Stimulated activated CD4-positive, alpha-beta T cell treated with anti-CD3 and anti-CD28 coated beads, Interleukin-15, amount 100 ng/mL, for 24 hours (primary cell): Measurements from ENCODE around the gene PRPH2.
"Not testable (repeated sequence)": the region's sequence is repeated elsewhere in the genome, so short reads cannot be mapped to it uniquely, and the experiment has no call there.

Experiments used
- DNase-seq: peaks from one replicate; pipeline ENCODE4 v3.0.0-alpha.2; 2020

PRPH2 gene

DNA sequence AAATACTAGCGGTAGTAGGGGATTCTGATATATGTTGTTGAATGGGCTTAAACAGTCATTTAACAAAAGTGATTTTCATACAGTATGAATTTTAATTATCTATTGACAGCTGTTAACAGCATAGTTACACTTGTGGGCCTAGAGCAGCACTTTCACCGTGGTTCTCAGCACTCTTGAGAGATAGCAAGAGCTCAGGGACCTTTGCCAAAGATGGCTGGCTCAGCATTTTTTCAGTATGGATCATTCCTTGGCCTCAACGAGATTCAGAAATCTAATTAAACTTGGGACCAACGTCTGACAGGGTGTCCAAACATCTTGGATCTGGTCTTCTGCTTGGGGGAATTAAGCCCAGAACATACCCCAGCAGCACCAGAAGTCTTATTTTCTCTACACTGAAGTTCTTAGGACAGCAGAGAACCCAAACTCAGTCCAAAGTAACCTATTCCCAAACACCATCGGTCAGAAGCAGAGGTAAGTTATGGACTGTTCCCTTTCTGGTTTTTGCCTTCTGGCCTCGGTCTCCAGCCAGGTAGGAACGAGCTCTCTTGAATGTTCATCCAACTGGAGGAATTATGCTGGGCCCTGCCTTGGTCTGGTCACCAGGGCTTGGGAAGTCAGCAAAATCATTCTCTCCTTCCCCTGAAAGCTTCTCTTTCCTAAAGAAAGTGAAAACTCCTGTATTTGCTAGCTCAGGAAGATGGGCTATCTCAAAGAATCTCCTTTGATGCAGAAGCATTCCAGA, 25.7 kb downstream of the PRPH2 start:
- no peak for DNase-seq

DNA sequence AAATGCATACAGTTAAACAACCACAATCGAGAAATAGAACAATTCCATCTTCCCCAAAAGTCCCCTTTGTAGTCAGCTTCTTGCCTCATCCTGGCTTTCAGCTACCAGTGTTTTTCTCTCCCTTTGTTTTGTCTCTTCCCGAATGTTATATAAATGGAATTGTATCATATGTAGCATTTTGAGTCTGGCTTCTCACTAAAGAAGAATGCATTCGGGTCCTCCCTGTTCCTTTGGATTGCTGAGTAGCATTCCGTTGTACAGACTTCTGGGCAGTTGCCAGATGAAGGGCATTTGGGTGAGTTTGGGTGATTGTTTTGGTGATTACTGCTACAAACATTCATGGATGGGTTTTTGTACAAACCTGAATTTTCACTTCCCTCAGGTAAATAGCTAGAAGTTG, 27.8 kb downstream of the PRPH2 start:
- no peak for DNase-seq

DNA sequence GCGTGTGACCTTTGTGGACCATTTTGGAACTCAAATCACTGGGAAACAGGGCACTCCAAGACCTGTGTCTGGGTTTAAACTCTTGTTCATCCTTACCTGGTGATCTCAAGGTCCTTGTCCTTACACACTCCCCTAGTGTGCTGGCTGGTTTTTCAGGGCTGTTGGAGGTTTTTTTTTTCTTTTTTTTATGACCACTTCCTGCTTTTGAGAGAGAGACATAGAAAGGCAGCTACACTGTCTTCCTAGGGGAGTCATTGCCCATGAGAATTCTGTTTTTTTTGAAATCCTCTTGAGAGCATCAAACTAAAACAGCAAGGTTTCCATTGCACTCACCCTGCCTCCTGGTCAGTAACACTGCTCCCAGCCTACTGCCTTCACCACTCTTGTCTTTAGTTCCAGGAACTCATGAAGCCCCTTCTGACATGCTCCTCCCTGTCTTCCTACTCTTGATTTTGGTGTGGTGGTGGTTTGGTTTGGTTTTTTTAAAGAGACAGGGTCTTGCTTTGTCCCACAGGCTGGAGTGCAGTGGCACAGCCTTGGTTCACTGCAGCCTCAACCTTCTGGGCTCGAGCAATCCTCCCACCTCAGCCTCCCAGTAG, 28.6 kb downstream of the PRPH2 start:
- DNase-seq = no peak

DNA sequence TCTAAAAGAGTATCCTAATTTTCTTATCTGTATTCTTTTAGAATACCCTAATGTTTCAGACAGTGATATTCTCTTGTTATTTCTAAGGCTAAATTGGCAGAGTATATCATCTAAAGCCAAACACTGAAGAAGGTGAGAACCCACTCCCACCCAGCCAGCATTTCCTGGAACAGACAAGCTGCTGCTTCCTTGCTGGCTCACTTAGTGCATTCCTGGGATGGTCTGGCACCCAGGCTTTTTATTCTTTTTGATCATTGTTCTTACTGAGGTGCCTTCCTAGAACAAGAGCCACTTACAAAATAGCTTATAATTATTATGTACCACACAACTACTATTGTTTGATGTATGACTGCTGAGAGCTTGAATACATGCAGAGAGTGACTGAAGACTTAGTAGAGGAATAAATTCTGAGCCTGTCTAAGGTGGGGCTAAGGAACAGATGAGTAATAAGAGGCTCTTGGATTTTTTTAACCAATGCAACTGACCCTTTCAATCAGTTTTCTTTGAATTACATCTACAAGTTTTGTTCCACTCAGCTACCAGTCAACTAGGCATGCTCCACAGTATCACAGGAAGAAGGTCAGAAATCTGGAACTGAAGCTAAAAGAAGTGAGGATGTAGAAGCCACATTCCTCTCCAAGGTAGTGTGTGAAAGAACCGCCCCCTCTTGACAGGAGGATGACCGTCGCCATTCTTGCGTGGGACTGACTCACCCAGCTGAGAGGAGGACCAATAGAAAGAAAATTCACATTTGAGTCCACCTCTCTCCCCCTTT, 30.1 kb downstream of the PRPH2 start:
- DNase-seq = peak; percentile 12

DNA sequence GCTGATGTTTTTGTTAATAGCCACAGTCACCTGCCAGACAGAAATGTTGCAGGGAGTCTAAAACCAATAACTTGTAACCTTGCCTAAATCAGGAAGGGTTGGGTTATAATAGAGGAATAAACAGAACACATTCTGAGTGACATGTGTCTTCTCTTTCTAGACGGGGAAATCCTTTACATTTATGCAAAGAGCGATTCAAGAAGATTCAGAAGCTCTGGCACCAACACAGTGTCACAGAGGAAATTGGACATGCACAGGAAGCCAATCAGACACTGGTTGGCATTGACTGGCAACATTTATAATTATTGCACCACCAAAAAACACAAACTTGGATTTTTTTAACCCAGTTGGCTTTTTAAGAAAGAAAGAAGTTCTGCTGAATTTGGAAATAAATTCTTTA, 31.5 kb downstream of the PRPH2 start:
- no peak for DNase-seq

DNA sequence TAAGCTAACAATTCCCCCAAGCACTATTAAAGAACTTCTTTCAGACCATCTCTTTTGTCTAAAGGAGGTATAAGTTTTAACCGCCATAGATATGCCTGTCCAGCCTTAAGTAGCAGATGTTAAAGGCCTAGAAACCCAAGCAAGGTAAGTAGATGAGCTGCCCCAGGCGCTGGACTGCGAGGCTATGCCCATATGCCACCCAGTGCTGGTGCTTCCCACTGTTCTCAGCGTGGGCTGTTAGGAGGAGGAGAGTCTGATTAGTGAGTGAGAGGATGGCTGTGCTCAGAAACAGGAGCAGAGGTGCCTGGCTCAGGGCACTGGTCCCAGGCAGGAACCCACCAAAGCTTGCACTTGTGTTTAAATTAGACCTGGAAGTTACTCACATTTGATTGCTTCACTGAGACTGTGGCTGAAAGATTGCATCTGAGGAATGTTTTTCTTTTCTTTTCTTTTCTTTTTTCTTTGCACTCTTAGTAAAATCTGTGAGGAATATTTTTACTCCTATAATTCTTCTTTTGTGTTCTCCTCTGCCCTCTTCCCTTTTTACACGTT, 32.2 kb downstream of the PRPH2 start:
- DNase-seq = no peak

DNA sequence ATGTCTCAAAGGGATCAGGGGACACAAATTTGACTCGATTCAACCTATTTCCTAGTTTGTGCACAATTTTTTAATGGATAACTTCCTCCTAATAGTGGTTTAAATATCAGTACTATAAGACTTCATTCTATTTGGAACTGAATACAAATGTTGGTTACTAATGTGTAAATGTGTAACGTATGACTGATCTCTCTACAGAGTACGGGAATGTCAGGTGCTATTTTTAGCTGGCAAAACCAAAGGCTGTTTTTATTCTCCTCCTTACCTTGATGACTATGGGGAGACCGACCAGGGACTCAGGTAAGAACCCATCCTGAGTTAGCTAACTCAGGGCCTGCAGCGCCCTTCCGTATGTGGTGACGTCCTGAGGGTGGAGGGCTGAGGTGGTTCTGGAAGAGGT, 33.0 kb downstream of the PRPH2 start:
- no peak for DNase-seq

DNA sequence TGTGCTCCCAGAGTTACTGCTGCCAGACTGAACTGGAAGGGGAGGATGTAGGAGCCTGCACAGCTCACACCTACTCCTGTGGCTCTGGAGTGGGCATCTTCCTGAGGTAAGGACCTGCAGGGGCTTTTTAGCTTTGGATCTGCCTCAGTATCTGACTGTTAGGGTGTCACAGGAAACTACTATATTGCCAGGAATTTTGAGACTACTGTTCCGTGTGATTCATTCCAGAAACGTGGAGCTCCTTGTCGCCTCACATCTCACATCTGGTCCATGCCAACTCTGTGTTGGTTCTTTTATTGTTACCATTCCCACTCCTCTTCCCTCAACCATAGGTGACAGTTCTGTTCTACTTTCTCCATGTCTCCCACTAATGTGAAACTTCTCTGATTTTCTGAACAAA, 34.1 kb downstream of the PRPH2 start:
- no peak for DNase-seq

DNA sequence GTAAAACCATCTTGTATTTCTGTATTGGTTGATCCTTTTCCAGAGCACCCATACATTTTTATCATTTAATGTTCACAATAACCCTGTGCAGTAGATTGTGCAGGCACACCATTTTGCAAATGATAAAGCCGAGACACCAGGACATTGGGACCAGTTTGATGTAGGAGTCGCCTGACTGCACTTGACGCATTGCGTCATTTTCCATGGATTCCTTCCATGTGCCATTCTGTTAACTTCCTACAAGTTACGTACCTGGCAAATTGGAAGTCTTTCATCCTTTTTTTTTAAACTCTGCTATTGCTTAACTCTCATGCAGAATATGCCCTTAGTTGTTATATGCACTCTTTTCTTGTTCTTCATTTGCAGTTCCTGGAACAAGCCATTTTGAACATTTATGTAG, 43.0 kb downstream of the PRPH2 start:
- DNase-seq = no peak

DNA sequence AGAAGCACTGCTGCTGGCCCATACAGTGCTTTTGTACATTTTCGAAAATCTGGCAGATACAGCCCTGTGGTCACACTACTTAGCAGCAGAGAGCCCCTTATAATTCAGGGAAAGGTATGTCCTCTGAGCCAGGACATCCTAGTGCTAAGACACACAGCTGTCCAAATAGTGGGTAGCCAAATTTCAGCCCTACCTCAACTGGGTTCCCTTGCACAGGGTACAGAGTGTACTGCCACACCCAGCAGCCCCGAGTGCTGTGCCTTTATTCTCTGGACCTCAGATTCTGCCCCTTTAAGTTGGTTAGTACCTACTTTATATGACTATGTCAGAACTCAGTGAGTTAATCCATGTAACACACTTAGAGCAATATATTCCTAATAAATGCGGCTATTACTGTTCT, 47.6 kb downstream of the PRPH2 start:
- no peak for DNase-seq

DNA sequence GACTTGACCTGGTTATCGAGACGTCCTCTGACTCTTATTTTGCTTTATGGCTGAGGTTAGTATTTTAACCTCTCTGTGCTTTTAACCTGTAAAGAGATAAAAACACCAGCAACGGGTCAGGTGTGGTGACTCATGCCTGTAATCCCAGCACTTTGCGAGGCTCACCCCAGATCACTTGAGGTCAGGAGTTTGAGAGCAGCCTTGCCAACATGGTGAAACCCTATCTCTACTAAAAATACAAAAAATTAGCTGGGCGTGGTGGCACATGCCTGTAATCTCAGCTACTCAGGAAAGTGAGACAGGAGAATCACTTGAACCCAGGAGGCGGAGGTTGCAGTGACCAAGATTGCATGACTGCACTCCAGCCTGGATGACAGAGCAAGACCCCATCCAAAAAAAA, 48.0 kb downstream of the PRPH2 start:
- not testable (repeated sequence) for DNase-seq

DNA sequence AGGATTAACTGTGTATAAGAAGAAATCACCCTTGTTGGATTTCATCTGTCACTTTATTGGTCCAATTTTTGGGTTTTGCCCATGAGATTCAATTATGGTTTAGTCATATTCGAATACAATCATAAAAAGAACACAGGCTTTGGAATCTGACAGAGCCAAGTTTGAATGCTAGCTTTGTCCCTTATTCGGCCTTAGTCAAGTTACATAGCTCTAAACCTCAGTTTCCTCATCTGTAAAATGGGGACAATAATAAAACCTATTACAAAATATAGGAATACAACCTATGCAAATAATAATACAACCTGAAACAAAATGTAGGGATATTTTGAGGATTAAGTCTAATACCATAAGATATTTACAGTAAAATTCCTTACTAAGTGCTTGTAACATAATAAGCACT, 57.7 kb downstream of the PRPH2 start:
- DNase-seq = no peak

DNA sequence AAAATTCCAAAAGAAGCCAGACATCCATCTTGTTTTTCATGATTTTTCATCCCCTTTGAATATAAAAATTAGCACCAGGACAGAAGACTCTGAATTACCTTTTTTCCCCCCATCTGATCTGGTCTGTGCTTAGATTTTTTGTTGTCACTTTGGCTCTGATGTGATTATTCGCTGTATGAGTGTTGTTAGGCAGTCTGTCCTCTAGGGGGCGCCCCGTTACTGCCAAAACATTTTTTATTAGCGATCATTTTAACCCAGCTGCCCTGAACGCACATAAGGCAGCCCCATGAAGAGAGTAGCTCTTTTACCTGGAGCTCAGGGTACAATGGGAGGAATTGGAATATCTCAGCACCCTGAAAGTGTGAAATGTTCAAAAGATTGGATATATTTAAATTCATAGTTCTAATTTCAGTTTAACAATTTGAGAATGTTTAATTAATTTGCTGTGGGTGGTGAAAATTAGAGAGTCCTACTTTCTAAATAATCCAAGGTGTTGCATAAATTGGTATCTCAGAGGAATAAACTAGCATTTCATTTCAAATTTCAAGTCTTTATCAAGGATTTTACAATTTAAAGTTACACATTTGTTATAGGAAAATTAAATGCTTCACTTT, 60.8 kb downstream of the PRPH2 start:
- DNase-seq = peak; percentile 85

DNA sequence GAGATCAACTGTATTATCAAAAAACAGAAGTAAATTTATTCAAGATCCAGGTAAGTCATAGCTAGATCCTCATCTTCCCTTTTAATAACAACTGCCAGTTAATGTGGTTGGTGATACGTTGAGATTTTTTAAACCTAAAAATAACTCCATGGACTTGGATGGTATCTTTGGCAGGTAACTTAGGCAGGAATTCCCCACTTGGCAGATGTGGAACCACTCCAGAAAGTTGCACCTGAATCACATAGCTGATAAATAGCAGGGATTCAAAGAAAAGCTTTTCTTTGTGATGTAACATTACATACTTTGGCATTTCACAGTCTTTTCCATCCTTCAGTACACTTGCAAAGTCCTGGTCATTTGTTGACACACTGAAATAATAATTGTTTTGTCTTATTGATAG, 62.6 kb downstream of the PRPH2 start:
- no peak for DNase-seq

DNA sequence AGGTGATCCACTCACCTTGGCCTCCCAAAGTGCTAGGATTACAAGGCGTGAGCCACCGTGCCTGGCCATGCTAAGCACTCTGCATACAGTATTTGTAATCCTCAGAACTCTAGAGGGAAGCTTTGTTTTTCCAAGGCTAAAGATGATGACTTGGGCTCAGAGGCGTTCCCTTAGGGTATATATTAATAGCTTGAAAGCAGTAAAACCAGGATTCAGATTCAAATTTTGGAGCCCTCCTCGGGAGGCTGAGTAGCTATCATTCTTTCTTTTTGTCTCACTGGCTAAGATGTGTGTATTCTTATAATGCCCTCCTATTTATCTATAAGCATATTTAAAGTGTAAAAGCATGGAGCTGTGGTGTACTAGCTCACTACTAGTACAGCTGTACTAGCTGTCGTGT, 68.5 kb downstream of the PRPH2 start:
- DNase-seq = no peak

DNA sequence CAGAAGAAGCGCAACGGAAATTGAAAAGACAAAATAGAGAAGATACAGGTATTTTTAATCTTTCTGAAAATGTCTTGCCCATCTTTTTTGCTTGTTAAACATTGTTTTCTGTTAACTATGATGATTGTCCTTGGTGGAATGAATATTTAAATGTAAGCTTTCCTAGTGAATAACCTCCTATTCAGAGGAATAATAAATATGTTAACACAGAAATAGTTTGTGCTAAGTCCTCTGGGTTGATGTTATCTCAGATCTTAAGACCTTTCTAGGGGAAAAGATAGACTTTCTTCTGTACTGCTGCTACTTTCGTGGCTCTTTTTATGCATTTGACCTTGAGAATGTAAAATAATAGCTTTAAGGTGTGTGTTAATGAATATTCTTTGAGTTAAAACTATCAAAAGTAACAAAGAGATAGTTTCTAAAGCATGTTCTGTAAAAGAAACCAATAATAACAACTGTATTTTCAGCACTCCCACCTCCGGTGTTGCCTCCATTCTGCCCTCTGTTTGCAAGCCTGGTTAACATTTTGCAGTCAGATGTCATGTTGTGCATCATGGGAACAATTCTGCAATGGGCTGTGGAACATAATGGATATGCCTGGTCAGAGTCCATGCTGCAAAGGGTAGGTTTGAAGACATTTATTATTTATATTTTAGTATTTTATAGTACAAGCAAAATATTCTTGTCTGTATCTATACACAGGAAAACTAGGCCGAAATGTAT, 70.2 kb downstream of the PRPH2 start:
- no peak for DNase-seq
